MM.1S (cell line): Measurements from ENCODE around the gene SYT1.
A peak's percentile ranks its signal among the peaks of the same experiment; 100 is the strongest.

Experiments
- DNase-seq: peaks from one replicate; pipeline ENCODE4 v3.0.0-alpha.2; 2015
- H2AFZ ChIP-seq: fragments of 300-600 bp; sonication (generic); 2 replicates; pipeline ENCODE4 v1.6.0; 2016; ENCODE audit warnings: antibody characterized with exemption, low read length
- H3F3A ChIP-seq: fragments of 300-600 bp; sonication (generic); 2 replicates; pipeline ENCODE4 v1.6.1; 2016; ENCODE audit warnings: mild to moderate bottlenecking, antibody characterized with exemption, low read length, moderate library complexity, mixed read lengths; ENCODE audit not compliant: insufficient read depth
- H3K27ac ChIP-seq: fragments of 300-600 bp; sonication (generic); 2 replicates; pipeline ENCODE4 v1.5.1; 2016; ENCODE audit warnings: mild to moderate bottlenecking, low read length
- H3K27me3 ChIP-seq: fragments of 300-600 bp; sonication (generic); replicated peaks from 2 replicates; pipeline ENCODE4 v1.6.0; 2016; ENCODE audit warnings: low read length; ENCODE audit not compliant: insufficient read depth
- H3K36me3 ChIP-seq: fragments of 300-600 bp; sonication (generic); replicated peaks from 2 replicates; pipeline ENCODE4 v1.6.1; 2016; ENCODE audit warnings: mild to moderate bottlenecking, low read length, mixed read lengths; ENCODE audit not compliant: insufficient read depth
- H3K4me1 ChIP-seq: fragments of 300-600 bp; sonication (generic); 2 replicates; pipeline ENCODE4 v1.6.1; 2016; ENCODE audit warnings: low read length, mixed read lengths
- H3K4me2 ChIP-seq: fragments of 300-600 bp; sonication (generic); 2 replicates; pipeline ENCODE4 v1.6.0; 2016; ENCODE audit warnings: low read depth, low read length
- H3K4me3 ChIP-seq: fragments of 300-600 bp; sonication (generic); 2 replicates; pipeline ENCODE4 v1.5.1; 2016; ENCODE audit warnings: low read length, mixed read lengths
- H3K79me2 ChIP-seq: fragments of 300-600 bp; sonication (generic); 2 replicates; pipeline ENCODE4 v1.6.1; 2016; ENCODE audit warnings: mixed run types, low read length, mixed read lengths
- H3K9ac ChIP-seq: fragments of 300-600 bp; sonication (generic); 2 replicates; pipeline ENCODE4 v1.6.1; 2016; ENCODE audit warnings: low read length, mixed read lengths
- H3K9me2 ChIP-seq: fragments of 300-600 bp; sonication (generic); replicated peaks from 2 replicates; pipeline ENCODE4 v1.6.1; 2016; ENCODE audit warnings: mild to moderate bottlenecking, low read length, mixed read lengths; ENCODE audit not compliant: insufficient read depth
- H3K9me3 ChIP-seq: fragments of 300-600 bp; sonication (generic); replicated peaks from 2 replicates; pipeline ENCODE4 v1.6.1; 2016; ENCODE audit warnings: mild to moderate bottlenecking, low read length, mixed read lengths; ENCODE audit not compliant: insufficient read depth
- H4K20me1 ChIP-seq: fragments of 300-600 bp; sonication (generic); 2 replicates; pipeline ENCODE4 v1.6.1; 2016; ENCODE audit warnings: mild to moderate bottlenecking, low read length, moderate library complexity, mixed read lengths; ENCODE audit not compliant: insufficient read depth
- EZH2 ChIP-seq: fragments of 300-600 bp; sonication (generic); optimal IDR thresholded peaks from 2 replicates; pipeline ENCODE3; 2017; ENCODE audit warnings: low read depth, mild to moderate bottlenecking, antibody characterized with exemption, low read length, mixed read lengths
- EZH2phosphoT487 ChIP-seq: fragments of 300-600 bp; sonication (generic); IDR thresholded peaks from 2 replicates; pipeline ENCODE4 v1.6.1; 2018; ENCODE audit warnings: antibody characterized with exemption, low read length
- TF ChIP-seq, protein P1 (sequence below): fragments of 300-600 bp; sonication (generic); IDR thresholded peaks from 2 replicates; pipeline ENCODE4 v1.5.1; 2016; ENCODE audit warnings: antibody characterized with exemption, low read length, mixed read lengths

Gene SYT1

DNA sequence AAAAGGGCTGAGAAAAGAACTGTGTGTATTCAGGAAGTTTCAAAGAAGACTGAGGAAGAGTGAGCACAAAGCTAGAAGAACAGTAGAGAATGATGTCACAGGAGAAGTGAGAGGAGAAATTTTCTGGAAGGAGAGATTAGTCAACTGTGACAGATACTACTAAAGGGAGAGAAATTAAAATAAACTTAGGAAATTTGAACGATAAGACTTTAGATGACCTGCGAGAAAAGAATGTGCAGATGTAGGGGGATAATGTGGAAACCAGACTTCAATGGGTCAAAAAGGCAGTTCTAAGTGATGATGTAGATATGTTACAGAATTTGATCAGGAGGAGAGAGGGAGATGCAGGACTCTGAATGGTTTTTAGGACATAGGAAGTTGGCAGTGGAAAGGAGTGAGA is 287.4 kb downstream of the SYT1 start:
- H3K9ac ChIP-seq = no peak overlapping the region
- no peak for DNase-seq
- H3K4me2 ChIP-seq = no peak overlapping the region
- H3K27me3 ChIP-seq = no peaks in the 10 kb centered on the region
- peaks cover 16% of the 10 kb centered on the region for H3K4me1 ChIP-seq
- no peak overlapping the region for H3K4me3 ChIP-seq
- TF ChIP-seq, protein P1, sequence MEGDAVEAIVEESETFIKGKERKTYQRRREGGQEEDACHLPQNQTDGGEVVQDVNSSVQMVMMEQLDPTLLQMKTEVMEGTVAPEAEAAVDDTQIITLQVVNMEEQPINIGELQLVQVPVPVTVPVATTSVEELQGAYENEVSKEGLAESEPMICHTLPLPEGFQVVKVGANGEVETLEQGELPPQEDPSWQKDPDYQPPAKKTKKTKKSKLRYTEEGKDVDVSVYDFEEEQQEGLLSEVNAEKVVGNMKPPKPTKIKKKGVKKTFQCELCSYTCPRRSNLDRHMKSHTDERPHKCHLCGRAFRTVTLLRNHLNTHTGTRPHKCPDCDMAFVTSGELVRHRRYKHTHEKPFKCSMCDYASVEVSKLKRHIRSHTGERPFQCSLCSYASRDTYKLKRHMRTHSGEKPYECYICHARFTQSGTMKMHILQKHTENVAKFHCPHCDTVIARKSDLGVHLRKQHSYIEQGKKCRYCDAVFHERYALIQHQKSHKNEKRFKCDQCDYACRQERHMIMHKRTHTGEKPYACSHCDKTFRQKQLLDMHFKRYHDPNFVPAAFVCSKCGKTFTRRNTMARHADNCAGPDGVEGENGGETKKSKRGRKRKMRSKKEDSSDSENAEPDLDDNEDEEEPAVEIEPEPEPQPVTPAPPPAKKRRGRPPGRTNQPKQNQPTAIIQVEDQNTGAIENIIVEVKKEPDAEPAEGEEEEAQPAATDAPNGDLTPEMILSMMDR = no peak
- no peak for TF ChIP-seq EZH2phosphoT487
- TF ChIP-seq EZH2 = no peak
- H3K9me2 ChIP-seq = no peaks in the 10 kb centered on the region
- no peaks in the 10 kb centered on the region for H3K79me2 ChIP-seq
- H4K20me1 ChIP-seq = no peaks in the 10 kb centered on the region
- H3K36me3 ChIP-seq = no peaks in the 10 kb centered on the region
- peaks cover 10% of the 10 kb centered on the region for H3F3A ChIP-seq
- H3K27ac ChIP-seq = no peak overlapping the region
- no peak overlapping the region for H2AFZ ChIP-seq
- no peaks in the 10 kb centered on the region for H3K9me3 ChIP-seq

DNA sequence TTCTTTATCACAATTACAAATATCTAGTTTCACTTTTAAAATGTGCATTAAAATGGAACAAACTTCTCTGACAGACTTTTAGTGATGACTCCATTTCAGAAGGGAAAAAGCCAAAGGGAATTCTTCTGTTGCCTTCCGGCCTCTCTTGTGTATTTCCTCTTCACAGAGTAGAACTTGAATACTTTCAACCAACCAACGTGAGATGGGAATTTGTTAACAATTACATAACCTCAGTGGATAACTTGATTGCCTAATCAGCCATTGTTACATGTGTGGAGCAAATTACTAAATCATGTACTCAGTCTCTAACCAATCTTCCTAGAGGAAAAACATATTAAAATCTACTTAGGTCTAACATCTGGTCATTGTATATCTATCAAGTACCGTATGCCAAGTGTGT is 291.1 kb downstream of the SYT1 start:
- Histone ChIP-seq H3K9ac (no peak overlapping the region), H3F3A (peaks cover 15% of the 10 kb centered on the region), H3K79me2 (no peaks in the 10 kb centered on the region), H3K9me3 (no peaks in the 10 kb centered on the region), H2AFZ (no peak overlapping the region), H3K36me3 (no peaks in the 10 kb centered on the region), H3K27me3 (no peaks in the 10 kb centered on the region), H3K27ac (no peak overlapping the region), H3K4me2 (no peak overlapping the region), H4K20me1 (no peaks in the 10 kb centered on the region), H3K9me2 (0 out of 2 replicates have a peak, but pooled peaks cover 6% of the 10 kb centered on the region), H3K4me3 (no peak overlapping the region), H3K4me1 (peaks cover 43% of the 10 kb centered on the region)
- no peak for DNase-seq
- TF ChIP-seq EZH2phosphoT487 = no peak
- TF ChIP-seq, protein P1 = no peak
- no peak for TF ChIP-seq EZH2

DNA sequence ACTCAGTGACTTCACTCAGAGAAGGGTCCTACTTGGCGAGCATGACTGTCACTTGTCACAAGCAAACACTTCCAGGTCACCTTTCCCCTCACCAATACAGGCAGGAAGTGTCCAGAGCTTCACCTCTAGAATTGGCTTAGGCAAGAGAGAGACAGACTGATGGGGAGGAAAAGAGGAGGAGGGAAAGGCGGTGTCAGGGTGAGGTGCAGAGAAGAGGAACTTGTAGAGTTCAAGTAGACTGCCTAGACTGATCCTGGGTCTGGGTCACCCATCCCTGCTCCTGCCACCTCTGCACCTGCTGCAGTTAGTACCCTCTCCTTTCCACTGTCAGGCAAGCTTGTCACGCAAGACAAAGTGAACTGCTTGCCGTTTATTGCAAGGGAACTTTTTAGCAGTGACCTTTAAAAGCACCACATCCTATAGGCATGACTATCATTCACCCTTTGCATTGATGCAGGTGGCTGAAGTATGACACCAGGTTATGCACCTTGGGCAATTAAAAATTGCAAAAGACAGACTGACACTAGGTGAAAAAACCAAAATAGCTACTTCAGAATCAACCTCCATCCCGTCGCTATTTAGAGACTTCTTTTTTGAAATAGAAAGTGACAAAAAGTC is 292.4 kb downstream of the SYT1 start:
- Histone ChIP-seq H3K4me3 (peak overlapping the region; percentile 39), H3K9me3 (no peaks in the 10 kb centered on the region), H3K9me2 (0 out of 2 replicates have a peak, but pooled peaks cover 6% of the 10 kb centered on the region), H4K20me1 (no peaks in the 10 kb centered on the region), H3F3A (peaks cover 18% of the 10 kb centered on the region), H3K27ac (peak overlapping the region; percentile 79), H3K36me3 (no peaks in the 10 kb centered on the region), H3K9ac (no peak overlapping the region; the same call in 1 of the 2 replicates), H3K4me2 (peak overlapping the region; percentile 60), H3K27me3 (no peaks in the 10 kb centered on the region), H2AFZ (peak overlapping the region; percentile 69), H3K4me1 (peaks cover 53% of the 10 kb centered on the region), H3K79me2 (no peaks in the 10 kb centered on the region)
- TF ChIP-seq, protein P1 = no peak
- TF ChIP-seq EZH2phosphoT487 (no peak), EZH2 (no peak)
- peak; percentile 77 for DNase-seq
